HG03571 (cell line): Measurements from ENCODE around the gene CGB5.
"Not testable (repeated sequence)": the region's sequence is repeated elsewhere in the genome, so short reads cannot be mapped to it uniquely, and the experiment has no call there.

Experiments
- ATAC-seq: cut with Tn5 transposase; IDR thresholded peaks from one replicate; pipeline ENCODE4 v1.9.1; 2021; ENCODE audit not compliant: unreplicated experiment

The CGB5 gene

DNA sequence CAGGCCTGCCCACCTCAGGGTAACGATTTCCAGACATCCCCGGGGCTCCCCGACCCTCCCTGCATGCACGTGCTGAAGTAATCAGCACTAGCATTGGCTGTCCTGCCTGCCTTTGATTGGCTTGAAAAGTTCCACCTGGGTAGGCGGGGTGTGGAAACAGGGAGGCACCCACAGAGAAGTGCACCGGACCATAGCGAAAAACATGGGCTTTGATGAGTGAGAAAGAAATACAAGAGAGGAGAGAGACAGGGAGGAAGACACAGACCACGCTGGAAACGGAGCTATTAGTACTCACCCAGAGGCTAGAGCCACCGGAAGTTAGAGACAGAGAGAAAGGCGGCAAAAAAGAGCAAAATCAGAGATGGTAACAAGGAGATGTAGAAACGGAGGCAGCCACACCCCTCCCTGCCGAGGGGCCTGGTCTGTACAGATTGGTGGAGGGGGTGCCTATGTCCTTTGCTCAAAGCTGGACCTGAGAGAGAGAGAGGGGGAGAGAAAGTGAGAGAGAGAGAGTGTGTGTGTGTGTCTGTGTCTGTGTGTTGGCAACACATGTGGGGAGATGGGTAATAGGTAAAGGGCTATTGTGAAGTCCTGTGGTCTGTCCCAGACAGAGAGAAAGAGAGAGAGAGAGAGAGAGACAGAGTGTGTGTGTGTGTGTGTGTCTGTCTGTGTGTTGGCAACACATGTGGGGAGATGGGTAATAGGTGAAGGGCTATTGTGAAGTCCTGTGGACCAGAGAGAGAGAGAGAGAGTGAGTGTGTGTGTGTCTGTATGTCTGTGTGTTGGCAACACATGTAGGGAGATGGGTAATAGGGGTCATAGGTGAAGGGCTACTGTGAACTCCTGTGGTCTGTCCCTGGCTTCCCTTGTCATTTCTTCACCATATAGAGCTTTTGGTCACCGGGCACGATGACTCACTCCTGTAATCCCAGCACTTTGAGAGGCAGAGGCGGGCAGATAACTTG lies 22.4 kb upstream of the CGB5 start:
- no peak for ATAC-seq

DNA sequence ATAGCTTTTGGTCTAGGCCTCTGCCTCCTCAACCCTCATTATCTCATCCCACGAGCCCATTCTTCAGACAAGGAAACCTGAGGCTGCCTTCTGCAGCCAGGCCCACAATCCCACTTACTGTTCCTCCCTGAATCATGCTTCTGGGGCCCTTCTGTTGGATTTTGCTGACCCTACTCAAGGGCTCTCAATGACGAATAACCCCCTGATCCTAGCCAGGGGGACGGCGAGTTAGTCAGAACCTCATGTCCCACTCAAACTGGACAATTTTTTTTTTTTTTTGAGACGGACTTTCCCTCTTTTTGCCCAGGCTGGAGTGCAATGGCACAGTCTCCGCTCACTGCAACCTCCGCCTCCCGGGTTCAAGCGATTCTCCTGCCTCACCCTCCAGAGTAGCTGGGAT lies 21.5 kb upstream of the CGB5 start:
- ATAC-seq, result no peak

DNA sequence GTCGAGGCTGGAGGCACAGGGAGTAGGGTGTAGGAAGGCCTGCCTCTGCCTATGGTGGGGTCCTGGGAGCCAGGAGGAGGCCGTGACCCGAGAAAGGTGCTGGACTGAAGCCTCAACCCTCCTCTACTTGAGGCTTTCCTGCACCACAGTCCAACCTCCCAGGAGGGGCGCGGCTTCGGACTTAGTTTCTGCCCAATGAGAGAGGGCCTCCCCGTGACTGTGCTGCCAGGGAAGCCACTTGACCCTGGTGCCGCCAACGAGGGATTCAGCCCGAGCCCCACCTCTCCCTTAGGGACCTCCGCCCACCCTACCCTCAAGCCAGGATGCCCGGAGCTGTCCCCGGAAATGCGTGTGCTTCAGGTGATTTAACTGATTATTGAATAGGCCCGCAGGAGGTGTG lies 19.4 kb upstream of the CGB5 start, which contains the start of gene CGB3:
Gene CGB3 (minus strand): TSS at position 101 of the 400 bp plus-strand sequence. CDS start 362 bp downstream, outside the sequence.
- ATAC-seq, result not testable (repeated sequence)

DNA sequence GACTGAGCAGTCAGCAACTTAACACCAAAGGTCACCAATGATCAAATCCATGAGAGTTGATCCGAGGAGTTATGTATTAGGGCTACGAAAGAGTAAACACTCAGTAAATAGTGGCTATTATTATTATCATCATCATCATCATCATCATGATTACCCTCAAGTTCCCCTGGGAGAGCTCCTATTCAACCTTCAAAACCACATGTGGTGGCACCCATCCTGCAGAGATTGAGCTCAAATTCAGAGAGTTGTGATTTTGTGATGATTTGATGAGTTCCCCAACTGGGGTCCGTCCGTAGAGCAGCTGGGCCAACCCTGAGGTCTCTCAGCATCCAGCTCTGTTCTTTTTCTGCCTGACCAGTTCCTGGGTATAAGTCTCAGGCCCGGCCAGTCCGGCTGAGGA lies 18.6 kb upstream of the CGB5 start:
- ATAC-seq, result not testable (repeated sequence)

DNA sequence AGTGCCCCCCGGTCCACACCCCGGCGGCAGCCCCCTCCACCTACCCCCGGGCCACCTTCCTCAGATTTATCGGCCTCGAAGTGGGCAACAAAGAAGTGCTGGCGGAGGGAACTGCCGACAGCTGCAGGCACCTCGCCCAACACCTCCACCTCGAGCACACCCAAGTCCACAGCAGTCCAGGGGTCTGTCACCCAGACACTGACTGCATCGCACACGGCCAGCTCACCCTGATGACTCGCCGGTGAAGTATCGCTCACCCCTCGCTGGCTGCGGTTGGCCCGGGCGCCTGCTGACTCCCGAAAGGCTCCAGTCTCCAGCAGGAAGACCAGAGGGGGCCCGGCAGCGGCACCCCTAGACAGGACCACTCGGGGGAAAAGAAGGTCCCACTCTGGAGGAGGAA lies 18.0 kb upstream of the CGB5 start:
- ATAC-seq, result not testable (repeated sequence)

DNA sequence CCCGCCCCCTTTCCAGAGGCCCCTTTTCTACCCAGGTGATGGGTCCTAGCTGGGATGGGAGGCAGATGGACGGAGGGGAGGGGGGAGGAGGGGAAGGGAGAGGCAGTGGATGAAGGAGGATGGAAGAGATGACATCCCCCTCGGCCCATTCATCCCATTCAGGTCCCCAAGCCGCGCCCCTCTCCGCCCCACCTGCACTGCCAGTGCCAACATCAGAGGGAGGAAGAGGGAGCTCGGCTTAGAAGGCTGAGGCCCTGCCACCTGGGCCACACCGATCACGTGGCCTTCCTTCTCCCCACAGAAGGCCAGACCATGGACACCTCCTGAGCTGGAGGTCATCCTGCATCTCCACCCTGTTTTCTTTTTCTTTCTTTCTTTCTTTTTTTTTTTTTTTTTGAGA lies 15.0 kb upstream of the CGB5 start:
- not testable (repeated sequence) for ATAC-seq

DNA sequence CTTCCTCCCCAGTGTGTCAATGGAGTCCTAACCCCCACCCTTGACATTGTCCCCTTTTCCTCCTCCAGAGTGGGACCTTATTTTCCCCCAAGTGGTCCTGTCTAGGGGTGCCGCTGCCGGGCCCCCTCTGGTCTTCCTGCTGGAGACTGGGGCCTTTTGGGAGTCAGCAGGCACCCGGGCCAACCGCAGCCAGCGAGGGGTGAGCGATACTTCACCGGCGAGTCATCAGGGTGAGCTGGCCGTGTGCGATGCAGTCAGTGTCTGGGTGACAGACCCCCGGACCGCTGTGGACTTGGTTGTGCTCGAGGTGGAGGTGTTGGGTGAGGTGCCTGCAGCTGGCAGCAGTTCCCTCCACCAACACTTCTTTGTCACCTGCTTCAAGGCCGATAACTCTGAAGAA lies 13.9 kb upstream of the CGB5 start:
- ATAC-seq, result not testable (repeated sequence)

DNA sequence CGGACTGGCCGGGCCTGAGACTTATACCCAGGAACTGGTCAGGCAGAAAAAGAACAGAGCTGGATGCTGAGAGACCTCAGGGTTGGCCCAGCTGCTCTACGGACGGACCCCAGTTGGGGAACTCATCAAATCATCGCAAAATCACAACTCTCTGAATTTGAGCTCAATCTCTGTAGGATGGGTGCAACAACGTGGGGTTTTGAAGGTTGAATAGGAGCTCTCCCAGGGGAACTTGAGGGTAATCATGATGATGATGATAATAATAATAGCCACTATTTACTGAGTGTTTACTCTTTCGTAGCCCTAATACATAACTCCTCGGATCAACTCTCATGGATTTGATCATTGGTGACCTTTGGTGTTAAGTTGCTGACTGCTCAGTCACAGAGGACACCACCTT lies 13.3 kb upstream of the CGB5 start:
- not testable (repeated sequence) for ATAC-seq

DNA sequence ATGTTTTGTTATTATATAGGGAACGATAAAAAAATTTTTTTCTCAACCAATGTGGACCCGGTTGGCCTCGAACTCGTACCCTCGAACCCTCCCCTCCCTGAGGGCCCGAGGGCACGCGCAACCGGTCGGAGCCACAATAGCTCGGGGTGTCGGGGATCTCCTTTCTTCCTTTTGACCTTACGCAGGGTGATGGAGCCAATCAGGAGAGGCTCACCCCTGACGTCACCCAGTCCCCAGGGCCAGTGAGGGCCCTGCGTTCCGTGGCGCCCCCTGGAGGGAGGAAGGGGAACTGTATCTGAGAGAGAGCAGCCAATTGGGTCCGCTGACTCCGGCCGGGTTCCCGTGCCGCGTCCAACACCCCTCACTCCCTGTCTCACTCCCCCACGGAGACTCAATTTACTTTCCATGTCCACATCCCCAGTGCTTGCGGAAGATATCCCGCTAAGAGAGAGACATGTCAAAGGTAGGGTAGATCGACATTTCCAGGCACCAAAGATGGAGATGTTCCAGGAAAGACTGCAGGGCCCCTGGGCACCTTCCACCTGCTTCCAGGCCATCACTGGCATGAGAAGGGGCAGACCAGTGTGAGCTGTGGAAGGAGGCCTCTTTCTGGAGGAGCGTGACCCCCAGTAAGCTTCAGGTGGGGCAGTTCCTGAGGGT lies 11.9 kb upstream of the CGB5 start, which contains the start of gene CGB2:
Gene CGB2 (plus strand): TSS at position 249 of the 660 bp plus-strand sequence. CDS start 206 bp downstream, at position 455.
- ATAC-seq, result not testable (repeated sequence)

DNA sequence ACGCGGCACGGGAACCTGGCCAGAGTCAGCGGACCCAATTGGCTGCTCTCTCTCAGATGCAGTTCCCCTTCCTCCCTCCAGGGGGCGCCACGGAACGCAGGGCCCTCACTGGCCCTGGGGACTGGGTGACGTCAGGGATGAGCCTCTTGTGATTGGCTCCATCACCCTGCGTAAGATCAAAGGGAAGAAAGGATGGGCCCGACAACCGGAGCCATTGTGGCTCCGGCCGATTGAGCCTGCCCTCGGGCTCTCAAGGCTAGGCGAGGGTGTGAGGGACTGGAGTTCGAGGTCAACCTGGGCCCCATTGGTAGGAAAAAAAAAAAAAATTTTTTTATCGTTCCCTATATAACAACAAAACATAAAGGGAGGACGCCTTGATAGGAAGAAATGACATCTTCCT lies 6.8 kb upstream of the CGB5 start, which contains the start of gene CGB1:
Gene CGB1 (minus strand): TSS at position 81 of the 400 bp plus-strand sequence. CDS start 184 bp downstream, outside the sequence.
- ATAC-seq, result not testable (repeated sequence)

DNA sequence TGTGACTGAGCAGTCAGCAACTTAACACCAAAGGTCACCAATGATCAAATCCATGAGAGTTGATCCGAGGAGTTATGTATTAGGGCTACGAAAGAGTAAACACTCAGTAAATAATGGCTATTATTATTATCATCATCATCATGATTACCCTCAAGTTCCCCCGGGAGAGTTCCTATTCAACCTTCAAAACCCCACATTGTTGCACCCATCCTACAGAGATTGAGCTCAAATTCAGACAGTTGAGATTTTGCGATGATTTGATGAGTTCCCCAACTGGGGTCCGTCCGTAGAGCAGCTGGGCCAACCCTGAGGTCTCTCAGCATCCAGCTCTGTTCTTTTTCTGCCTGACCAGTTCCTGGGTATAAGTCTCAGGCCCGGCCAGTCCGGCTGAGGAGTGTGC lies 5.5 kb upstream of the CGB5 start:
- ATAC-seq, result not testable (repeated sequence)

DNA sequence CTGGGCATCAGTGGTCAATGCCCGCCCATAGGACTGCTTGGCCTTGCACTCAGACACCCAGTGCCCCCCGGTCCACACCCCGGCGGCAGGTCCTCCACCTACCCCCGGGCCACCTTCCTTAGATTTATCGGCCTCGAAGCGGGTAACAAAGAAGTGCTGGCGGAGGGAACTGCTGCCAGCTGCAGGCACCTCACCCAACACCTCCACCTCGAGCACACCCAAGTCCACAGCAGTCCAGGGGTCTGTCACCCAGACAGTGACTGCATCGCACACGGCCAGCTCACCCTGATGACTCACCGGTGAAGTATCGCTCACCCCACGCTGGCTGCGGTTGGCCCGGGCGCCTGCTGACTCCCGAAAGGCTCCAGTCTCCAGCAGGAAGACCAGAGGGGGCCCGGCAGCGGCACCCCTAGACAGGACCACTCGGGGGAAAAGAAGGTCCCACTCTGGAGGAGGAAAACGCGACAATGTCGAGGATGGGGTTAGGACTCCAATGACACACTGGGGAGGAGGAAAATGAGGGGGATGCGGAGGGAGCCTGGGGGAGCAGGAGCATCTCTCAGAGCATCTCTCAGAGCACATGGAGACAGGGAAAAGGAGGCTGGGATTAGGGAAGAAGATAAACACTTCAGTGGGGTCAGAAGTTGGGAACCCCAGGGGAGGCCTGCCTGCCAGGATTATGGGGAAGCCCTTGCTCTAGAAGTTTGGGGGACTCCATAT lies 4.9 kb upstream of the CGB5 start:
- not testable (repeated sequence) for ATAC-seq

DNA sequence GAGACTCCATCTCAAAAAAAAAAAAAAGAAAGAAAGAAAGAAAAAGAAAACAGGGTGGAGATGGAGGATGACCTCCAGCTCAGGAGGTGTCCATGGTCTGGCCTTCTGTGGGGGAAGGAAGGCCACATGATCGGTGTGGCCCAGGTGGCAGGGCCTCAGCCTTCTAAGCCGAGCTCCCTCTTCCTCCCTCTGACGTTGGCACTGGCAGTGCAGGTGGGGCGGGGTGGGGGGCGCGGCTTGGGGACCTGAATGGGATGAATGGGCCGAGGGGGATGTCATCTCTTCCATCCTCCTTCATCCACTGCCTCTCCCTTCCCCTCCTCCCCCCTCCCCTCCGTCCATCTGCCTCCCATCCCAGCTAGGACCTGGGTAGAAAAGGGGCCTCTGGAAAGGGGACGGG lies 3.9 kb upstream of the CGB5 start:
- ATAC-seq, result not testable (repeated sequence)

DNA sequence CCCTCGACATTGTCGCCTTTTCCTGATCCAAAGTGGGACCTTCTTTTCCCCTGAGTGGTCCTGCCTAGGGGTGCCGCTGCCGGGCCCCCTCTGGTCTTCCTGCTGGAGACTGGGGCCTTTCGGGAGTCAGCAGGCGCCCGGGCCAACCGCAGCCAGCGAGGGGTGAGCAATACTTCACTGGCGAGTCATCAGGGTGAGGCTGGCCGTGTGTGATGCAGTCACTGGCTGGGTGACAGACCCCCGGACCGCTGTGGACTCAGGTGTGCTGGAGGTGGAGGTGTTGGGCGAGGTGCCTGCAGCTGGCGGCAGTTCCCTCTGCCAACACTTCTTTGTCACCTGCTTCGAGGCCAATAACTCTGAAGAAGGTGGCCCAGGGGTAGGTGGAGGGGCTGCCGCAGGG lies 1.5 kb upstream of the CGB5 start:
- no peak for ATAC-seq

DNA sequence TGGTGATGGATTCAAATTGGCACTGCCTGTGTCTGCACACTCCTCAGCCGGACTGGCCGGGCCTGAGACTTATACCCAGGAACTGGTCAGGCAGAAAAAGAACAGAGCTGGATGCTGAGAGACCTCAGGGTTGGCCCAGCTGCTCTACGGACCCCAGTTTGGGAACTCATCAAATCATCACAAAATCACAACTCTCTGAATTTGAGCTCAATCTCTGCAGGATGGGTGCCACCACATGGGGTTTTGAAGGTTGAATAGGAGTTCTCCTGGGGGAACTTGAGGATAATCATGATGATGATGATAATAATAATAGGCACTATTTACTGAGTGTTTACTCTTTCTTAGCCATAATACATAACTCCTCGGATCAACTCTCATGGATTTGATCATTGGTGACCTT lies 982 bp upstream of the CGB5 start:
- not testable (repeated sequence) for ATAC-seq

DNA sequence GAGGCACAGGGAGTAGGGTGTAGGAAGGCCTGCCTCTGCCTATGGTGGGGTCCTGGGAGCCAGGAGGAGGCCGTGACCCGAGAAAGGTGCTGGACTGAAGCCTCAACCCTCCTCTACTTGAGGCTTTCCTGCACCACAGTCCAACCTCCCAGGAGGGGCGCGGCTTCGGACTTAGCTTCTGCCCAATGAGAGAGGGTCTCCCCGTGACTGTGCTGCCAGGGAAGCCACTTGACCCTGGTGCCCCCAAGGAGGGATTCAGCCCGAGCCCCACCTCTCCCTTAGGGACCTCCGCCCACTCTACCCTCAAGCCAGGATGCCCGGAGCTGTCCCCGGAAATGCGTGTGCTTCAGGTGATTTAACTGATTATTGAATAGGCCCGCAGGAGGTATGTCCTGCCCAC lies 5.4 kb downstream of the CGB5 start, which contains the start of gene CGB8:
Gene CGB8 (minus strand): TSS at position 101 of the 400 bp plus-strand sequence. CDS start 372 bp downstream, outside the sequence.
- not testable (repeated sequence) for ATAC-seq

DNA sequence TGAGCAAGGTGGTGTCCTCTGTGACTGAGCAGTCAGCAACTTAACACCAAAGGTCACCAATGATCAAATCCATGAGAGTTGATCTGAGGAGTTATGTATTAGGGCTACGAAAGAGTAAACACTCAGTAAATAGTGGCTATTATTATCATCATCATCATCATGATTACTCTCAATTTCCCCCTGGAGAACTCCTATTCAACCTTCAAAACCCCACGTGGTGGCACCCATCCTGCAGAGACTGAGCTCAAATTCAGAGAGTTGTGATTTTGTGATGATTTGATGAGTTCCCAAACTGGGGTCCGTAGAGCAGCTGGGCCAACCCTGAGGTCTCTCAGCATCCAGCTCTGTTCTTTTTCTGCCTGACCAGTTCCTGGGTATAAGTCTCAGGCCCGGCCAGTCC lies 6.2 kb downstream of the CGB5 start:
- ATAC-seq, result not testable (repeated sequence)

DNA sequence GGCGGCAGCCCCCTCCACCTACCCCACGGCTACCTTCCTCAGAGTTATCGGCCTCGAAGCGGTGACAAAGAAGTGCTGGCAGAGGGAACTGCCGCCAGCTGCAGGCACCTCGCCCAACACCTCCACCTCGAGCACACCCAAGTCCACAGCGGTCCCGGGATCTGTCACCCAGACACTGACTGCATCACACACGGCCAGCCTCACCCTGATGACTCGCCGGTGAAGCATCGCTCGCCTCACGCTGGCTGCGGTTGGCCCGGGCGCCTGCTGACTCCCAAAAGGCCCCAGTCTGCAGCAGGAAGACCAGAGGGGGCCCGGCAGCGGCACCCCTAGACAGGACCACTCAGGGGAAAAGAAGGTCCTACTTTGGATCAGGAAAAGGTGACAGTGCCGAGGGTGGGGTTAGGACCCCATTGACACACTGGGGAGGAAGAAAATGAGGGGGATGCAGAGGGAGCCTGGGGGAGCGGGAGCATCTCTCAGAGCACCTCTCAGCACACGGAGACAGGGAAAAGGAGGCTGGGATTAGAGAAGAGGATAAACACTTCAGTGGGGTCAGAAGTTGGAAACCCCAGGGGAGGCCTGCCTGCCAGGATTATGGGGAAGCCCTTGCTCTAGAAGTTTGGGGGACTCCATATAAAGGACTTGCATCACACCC lies 6.9 kb downstream of the CGB5 start:
- ATAC-seq, result not testable (repeated sequence)

DNA sequence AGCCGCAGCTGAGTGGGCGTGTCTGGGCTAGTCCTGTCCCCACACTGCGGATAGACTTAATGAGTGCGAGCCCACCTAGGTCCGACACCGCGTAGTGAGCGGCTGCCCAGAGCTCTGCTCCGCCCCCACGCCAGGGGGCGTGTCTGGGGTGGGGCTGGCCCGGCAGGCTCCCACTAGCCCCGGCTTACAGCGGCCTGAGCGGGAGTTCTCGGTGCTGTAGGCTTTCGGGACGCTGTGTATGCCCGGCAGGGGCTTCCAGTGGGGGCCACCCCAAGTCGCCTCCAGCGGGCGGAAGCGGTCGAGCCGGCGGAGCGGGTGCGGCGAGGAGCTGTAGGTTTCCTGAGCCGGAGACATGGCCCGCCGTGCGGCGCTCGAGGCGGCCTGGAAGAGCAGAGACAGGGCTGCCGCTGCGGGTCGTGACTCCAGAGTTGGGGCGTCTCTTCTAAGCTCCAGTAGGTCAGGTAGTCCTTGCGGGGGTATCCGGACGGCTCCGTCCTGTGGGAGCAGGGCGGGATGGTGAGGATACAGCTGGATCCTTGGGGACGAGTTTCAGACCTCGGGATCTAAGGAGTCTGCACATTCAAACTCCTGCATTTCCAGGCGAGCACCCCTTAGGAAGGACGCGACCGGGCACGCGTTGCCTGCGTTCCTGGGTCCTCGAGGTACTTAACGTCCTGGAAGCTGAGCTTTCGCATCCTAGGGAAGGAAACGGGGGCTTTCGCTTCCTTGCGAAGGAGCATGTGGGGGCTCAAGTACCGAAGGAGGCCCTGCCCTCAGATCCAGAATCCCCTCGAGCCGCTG lies 12.7 kb downstream of the CGB5 start:
- ATAC-seq, result no peak
